ELF-1 (cell line): ENCODE results near the gene TOMM40L.

Experiments used
- DNase-seq: peaks from one replicate; pipeline ENCODE4 v3.0.0-alpha.2; 2016; ENCODE audit warnings: low read depth, low spot score

The TOMM40L gene

DNA sequence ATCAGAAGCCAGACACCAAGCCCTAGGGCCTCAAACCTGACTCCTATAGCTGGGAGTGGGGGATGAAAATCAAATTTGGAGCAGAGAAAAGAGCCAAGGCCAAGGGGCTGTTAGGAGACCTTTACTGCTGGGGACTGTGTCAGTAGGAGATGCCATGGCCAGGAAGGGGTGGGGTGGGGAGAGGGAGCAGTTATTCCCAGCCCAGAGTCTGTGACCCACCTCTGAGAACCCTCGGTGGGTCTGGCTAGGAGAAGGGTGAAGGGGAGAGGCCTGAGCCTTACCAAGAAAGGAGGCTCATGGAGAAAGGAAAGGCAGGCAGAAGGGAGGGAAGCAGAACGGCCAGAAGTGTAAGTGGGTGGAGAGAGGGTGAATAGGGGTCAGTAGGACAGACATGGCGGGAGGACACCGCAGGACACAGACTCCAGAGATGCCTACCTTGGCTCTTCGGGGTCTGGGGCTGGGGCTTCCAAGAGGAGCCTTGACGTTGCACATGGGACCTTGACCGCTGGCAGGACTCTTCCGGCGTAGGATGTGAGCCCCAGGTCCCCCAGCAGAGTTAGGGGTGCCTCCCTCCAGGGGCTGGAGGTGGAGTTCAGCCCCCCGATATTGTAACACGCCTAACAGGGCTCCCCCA is 28.2 kb upstream of the TOMM40L start:
- DNase-seq: no peak

DNA sequence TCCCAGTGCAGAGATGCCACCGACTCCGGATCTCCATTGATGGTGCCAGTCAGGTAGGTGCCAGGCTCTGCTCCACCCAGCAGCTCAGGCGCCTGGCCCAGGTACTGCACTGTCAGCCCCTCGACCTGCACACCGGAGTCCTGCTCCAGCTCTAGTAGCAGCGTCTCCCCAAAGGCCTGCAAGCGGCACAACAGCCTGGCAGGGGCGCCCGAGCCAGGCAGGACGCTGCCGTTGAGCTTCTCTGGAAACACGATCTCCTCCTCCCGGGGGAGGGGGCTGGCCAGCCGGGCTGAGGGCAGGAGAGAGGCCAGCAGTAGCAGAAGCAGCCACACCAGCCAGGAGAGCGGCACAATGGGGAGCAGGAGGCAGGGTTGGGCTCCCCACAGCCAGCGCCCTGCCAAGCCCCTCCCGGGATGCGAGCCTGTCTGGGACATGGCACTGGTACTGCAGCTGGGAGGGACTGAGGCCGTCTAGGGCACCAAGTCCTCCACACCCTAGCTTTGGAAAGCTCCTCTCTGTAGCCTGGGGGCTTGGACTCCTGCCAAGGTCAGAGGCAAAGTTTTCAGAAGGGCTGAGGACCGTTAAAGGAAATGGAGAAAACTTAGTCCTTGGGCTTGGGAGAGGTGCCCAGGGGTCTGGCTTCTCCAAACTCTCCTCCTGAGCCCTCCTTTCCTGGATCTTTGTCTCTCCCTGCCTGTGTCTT is 27.5 kb upstream of the TOMM40L start:
- DNase-seq: peak; percentile 79

DNA sequence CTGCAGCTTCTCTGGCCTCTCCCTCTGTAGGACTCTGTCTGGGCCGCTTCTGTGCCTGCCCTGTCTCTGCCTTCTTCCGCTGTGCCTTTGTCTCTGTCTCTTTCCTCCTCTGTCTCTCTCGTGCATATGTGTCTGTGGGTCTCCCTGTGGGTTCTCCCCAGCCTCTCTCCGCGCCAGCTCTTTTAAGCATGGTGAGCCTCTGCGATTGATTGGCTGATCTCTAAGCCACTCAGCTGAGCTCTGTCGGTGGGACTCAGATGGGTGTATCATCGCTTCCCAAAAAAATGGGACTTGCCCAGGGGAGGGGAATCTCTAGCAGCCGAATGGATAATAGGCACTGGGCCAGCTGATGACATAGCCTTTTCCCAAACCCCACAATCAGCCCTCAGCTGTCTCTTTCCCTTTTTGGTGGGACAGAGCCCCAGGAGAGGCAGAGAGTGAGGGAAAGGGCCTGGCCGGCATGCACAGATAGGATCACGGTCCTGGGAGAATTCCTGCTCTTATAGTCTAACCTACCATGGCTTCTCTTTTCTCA is 26.9 kb upstream of the TOMM40L start, which contains the start of gene ADAMTS4:
ADAMTS4 (minus strand) TSS at position 158 of the 535 bp plus-strand sequence. CDS start 427 bp downstream, outside the sequence.
- peak; percentile 56 for DNase-seq

DNA sequence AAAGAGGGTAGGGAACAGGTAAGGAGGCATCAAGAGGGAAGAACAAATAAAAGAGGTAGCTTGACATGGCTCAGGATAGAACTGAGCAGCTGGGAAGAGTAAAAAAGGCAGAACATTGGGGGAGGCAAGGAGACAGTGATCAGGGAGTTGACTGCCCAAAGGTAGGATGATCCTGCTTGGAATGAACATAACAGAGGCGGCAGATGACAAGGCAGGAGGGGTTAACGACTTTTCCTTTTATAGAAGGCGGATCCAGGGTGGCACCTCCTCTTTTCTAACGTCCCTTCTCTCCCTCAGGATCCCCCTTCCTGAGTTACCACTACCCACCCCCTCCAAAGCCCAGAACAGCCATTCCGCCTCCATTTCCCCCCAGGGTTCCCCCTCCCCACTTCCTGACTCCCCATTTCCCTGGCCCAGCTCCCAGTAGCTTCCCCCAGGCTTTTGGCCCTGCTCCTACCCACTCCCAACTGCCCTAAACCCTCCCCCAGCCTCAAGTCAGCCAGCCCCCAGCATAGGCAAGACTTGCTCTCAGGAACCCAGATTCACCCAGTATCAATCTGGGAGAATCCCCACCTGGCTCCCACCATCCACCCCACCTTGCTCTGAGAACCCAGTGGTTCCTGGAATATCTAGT is 26.2 kb upstream of the TOMM40L start:
- no peak for DNase-seq

DNA sequence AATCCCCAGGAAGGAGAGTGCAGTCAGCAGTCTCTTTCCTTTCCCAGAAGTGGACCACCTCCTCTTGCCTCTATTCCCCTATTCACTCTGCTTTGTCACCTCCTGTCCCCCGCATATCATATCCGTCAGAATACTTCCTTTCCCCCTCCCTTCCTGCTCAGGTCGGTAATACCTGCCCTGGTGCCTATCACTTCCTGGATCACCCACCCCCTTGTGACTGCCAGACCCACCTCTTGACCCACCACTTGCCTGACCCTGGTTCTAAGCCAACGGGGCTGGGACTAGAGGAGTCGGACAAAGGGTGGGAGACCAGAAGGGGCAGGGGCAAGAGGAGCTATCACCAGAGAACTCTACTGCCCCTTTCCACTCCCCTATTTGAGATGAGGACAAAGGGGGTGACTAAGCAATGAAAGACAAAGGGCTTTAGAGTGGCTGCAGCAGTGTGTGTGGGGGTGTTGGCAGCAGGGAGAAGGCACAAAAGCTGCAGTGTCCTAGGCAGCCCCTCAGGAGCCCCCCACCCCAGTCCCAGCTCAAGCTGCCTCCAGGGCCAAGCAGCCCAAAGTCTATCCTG is 25.4 kb upstream of the TOMM40L start:
- no peak for DNase-seq

DNA sequence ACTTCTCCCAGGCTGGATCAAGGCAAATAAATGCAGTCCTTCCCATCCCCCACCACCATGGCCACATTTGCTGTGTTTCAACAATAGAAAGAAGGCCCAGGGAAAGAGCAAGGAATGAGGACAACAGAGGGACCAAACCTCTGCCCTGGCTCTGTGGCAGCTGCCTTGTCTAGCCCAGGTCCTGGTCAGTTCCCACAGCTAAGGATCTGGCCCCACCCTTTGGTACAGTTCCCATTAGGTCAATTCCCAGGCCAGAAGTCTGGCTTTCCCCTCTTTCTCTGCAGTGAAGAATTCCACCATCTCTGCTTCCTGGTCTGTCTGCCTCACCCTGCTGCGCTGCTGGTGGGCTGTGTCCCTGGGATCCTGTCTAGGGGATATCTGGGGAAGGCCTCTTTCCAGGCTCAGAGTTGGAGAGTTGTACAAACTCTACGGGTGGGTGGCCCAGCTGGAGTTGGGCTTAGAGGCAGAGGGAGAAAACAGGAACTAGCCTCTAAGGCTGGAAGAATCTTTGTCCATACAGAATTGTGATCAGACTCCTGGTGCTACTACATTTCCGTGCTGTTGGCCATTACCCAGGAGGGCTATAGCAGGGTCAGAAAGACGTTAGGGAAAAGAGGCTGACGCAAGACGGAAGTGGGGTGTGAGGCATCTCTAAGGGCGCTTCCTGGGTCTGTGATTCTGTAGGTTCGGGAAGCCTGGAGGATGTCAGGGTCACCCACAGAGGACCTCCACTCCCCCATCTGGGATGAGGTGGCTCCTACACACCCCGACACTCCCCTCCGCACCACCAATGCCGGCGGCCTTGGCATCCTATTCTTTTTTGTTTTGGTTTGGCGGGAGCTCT is 24.6 kb upstream of the TOMM40L start:
- no peak for DNase-seq

DNA sequence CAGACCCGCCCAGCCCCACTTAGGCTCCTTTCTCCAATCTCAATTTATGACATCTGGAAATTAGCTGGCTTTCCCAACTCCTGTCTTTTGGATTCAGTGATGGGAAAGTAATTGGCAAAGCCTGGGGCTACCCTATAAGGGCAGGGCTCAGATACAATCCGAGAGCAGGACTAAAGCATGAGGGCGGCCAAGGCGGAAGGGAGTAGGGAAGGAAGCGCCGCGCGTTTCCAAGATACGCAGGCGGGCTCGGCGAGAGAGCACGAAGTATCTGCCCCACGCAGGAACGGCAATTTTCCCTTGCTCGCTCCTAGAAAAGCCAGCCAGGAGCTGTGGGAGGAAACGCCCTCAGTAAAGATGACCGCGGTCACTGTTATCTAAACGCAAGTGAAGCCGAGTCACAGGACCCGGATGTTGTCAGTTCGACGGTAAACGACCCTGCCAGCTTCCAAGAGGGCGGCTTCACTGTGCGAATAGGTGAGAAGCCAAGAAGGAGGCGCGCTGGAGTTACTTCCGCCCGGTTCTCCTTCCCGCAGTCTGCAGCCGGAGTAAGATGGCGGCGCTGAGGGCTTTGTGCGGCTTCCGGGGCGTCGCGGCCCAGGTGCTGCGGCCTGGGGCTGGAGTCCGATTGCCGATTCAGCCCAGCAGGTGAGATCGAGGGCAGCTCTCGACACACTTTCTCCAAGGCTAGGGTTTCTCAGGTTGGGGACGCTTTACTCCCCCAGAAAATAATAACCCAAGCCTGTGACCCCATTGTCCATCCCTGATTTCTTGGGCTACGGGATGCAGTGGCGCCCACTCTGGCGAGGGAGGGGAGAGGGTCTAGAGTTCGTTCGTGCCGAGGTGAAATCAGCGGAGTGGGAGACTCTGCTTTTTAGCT is 23.8 kb upstream of the TOMM40L start, which contains the start of gene NDUFS2:
NDUFS2 (plus strand) TSS at position 532 of the 877 bp plus-strand sequence; CDS start at position 551, 19 bp downstream.
- DNase-seq: peak; percentile 99

DNA sequence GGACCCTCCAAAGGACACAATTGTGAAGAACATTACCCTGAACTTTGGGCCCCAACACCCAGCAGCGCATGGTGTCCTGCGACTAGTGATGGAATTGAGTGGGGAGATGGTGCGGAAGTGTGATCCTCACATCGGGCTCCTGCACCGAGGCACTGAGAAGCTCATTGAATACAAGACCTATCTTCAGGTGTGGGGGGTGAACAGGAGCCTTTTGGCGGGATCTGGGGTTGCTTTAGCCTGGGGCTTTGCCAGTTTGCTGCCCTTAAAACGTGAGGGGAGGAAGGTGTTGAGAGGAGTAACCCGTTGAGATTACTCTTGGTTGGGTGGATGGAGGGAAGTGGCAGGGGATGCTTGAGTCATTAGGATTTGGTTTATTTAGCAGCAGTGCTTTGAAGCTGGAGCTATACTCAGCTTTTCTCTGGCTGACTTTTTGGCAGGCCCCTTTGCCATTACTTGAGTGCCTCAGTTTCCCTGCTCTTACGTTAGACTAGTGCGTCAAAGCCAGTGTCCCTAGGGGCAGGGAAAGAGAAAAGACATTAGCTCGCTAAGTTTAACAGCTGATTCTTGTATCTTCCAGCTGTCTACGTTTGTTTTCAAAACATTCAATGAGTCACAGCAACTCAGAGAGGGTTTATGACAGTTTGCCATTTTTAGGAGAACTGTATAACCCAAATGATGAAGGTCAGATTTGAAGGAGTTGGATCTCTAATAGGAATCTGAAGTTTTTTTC is 19.3 kb upstream of the TOMM40L start:
- no peak for DNase-seq

DNA sequence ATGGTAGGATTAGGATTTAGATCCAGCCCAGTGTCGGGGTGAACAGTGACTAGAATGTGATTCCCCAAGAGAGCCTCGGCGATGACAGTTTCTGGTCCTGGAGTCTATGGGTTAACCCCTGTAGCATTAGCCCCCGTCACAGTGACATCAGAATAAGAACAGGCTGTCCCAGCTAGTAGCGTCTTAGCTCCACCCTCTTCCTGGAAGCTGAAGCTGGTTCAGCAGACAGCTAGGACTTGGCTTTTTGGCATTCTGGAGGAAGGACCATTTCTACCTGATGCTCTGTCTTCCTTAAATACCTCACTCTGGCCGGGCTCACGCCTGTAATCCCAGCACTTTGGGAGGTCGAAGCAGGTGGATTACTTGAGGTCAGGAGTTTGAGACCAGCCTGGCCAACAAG is 18.7 kb upstream of the TOMM40L start:
- no peak for DNase-seq

DNA sequence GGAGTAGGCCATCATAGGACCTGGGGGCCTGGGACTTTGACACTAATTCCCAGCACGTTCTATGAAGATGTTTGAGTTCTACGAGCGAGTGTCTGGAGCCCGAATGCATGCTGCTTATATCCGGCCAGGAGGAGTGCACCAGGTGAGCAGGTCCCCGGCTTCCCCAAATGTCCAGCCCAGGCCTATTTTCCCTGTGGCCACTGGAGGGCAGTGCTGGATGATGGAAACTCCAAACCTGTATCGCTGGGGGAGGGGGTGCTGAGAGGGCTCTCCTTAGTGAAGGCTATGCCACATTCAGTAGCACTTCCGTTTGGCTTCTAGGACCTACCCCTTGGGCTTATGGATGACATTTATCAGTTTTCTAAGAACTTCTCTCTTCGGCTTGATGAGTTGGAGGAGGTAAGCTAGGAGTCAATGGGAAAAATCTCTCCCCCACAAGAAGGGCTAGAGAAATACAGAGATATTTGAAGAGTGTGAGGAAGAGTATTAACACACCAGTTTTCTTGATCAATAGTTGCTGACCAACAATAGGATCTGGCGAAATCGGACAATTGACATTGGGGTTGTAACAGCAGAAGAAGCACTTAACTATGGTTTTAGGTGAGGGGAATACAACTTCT is 16.0 kb upstream of the TOMM40L start:
- peak; percentile 92 for DNase-seq

DNA sequence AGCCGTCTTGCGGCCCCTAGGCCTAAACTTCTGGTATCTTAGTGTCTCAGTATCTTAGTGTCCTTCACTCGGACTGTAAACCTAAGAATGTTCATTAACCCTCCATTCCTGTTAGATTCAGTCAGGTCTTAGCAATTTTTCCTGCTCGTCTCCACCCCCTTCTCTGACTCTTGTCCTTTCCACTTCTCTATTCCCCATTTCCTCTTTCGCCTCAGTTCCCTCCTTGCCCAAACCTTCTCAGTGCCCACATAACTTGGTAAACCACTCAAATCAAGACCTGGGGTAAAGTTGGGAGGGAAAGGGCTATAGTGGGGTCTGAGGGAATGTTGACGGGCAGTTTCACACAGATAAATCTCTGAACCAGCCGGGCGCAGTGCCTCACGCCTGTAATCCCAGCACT is 11.5 kb upstream of the TOMM40L start:
- no peak for DNase-seq

DNA sequence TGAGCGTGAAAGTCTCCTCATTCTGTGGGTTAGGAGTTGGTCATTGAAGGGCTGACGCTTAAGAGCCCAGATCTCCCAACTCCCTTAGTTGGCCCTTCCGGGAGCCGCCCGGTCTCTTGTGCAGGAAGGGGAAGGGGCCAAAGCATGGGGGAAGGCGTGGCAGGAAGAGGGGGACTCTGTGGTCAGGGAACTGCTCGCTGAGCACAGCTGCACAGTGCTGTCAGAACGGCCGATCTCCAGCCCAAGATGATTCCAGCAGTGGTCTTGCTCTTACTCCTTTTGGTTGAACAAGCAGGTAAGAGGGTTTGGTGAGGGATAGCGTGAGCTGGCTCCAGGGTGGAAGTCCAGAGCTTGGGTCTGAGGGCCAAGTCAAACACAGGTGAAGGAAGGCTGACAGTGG is 10.8 kb upstream of the TOMM40L start, which contains the start of gene FCER1G:
FCER1G (plus strand) TSS at position 220 of the 400 bp plus-strand sequence; CDS start at position 247, 27 bp downstream.
- no peak for DNase-seq

DNA sequence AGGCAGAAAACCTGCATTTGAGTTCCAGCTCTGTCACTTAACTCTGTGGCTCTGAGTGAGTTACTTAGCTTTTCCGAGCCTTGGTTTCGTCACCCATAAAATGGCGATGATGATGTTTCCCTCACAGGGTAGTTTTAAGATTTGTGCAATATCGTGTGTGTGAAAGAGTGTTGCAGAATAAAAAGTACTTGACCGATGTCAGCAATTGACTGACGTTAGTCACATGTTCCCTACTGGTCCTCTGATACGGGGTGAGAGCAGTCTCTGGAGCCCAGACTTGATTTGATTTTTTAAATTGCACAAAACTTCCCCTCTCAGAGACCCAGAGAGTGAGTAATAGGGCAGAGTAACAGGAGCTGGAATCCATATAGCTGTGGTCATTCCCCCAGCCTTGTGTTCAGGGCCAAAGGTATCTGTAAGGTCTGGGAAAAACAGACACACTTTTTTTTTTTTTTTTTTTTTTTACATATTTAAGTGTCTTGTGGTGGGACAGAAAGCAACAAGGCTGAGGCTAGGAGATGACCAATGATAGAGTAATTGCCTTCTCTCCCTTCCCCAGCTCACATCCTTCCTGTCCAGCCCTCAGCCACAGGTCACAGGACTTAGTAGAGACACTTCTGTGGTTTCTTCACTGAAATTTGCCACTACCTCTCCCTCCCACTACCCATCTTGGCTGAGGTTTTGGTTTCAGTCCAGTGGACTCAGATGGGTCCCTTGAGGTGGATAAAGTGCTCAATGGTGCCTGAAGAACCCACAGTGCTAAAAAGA is 8.7 kb upstream of the TOMM40L start:
- no peak for DNase-seq

DNA sequence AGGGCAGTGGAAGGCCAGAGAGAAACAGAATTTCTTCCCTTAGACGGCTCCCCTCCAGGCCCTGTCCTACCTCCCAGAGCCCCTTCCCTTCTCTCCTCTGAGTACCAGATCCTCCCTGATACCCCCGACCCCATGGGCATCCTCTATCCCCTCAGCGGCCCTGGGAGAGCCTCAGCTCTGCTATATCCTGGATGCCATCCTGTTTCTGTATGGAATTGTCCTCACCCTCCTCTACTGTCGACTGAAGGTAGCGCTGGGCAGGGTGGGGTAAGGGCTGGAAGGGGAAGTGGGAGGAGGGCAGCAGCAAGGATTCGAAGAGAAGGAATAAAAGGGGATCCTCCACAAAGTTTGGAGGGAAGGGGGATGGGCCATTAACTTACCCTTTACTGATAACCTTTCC is 8.0 kb upstream of the TOMM40L start:
- no peak for DNase-seq

DNA sequence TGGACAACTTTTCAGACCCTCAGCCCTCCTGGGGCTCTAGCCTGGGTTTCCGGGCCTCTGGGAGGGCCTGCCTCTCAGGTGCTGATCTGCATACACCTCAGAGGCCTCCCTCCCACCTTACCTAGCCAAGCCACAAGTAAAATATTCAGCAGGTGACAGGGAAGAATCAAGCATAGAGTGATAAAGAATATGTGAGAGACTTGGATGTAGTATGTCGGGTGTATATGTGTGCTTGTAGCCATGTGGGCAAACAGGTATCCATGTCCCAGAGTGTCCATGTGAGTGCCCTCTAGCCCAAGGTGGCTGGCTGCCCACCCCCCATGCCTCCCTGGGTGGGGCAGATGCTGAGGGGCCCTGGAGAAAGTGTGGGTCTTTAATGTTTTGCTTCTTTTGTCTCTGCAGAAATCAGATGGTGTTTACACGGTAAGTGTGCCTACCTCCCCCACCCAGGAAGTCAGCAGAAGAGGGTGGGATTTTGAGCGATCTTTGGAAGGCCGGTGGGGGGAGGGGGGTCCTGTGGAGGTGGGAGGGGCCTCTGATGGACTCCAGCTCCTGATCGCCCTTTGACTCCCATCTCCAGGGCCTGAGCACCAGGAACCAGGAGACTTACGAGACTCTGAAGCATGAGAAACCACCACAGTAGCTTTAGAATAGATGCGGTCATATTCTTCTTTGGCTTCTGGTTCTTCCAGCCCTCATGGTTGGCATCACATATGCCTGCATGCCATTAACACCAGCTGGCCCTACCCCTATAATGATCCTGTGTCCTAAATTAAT is 7.4 kb upstream of the TOMM40L start:
- no peak for DNase-seq

DNA sequence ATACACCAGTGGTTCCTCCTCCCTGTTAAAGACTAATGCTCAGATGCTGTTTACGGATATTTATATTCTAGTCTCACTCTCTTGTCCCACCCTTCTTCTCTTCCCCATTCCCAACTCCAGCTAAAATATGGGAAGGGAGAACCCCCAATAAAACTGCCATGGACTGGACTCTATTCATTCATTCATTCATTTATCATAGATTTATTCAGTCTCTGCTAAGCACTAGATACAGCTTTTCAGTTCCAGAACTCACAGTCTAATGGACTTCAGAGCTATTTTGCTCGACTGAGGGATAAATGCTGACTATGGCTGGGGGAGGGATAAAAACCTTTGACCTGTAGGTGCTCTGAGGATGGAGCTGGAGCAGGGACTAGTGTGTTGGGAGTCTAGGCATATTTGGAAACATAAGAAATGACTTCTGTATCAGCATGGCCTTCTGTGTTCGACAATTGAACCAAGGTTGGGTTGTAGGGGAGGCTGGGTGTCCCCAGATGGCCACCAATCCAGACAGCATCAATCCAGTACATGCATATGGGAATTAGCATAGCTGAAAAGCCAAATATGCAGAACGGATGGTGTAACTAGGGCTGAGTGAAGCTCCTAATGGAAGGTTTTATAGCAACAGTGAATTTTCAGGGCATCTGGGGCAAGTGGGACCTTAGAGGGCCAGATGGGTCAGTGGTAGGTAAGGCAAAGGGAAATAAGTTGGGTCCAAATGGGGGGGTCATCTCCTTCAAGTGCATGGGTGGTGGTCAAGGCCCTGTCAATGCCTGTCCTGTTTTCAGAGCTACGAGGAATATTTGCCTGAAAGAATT is 6.6 kb upstream of the TOMM40L start:
- DNase-seq: no peak

DNA sequence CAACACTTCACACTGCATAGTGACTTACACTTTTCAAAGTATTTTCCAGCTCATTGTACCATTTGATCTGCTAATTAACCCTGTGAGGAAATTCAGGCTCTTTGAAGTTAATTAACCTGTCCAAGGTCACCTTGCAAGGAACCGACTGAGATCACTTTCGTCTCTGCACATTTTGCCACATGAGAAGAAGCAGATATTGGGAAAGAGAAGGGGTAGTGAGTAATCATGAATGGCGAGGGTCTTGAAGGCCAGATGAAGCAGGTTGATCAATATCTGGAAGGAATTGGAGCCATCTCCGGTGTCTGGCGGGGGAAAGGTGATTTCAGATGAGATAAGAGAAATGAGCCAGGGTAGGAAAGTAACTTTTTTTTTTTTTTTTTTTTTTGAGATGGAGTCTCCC is 5.9 kb upstream of the TOMM40L start:
- no peak for DNase-seq
